K562 (cell line): ENCODE results near the gene DNAJC17. TPM values are rescaled to one million over a fixed set of nuclear protein-coding genes. Genes with fewer than 3 reads are reported as not detected.

ENCODE experiments used
- CHD7 ChIP-seq: fragments of 200-600 bp; sonication (generic); IDR thresholded peaks from one replicate; pipeline ENCODE4 v1.6.1; 2012; ENCODE audit warnings: mild to moderate bottlenecking, low read depth, low read length, inconsistent platforms
- POLR3A ChIP-seq: IDR thresholded peaks from 2 replicates; pipeline ENCODE4 v1.6.1; 2011; ENCODE audit warnings: borderline replicate concordance, mild to moderate bottlenecking, moderate library complexity; ENCODE audit not compliant: insufficient read length, insufficient read depth; ENCODE audit errors: extremely low read depth
- RAD51 ChIP-seq: fragments of 450-650 bp; IDR thresholded peaks from 2 replicates; pipeline ENCODE4 v1.7.1; 2016; ENCODE audit warnings: low read depth, mild to moderate bottlenecking, borderline replicate concordance
- REST ChIP-seq, 2 experiments: fragments of 450-650 bp; formaldehyde crosslinking in 1 of 2; IDR thresholded peaks; 2 replicates each; pipeline versions ENCODE4 v1.4.0 to v1.6.1; 2014 to 2020; ENCODE audit warnings: mild to moderate bottlenecking in 2 of 2, borderline replicate concordance in 1 of 2, low read depth in 1 of 2
- TAF9B ChIP-seq: fragments of 450-650 bp; IDR thresholded peaks from 2 replicates; pipeline ENCODE4 v1.6.1; 2018; ENCODE audit warnings: mild to moderate bottlenecking; ENCODE audit not compliant: partially characterized antibody
- ZNF165 ChIP-seq: fragments of 250-450 bp; sonication (Bioruptor Pico); IDR thresholded peaks from 2 replicates; pipeline ENCODE4 v1.4.0; 2020; ENCODE audit warnings: borderline replicate concordance
- polyA plus RNA-seq, 8 experiments: library from polyadenylated mRNA; depleted of rRNA in 4 of 8; stranded (reverse) in 5 of 8; unstranded in 3 of 8; fragments of >200 nt; fragmentation: Nextera tagmentation in 2 of 8; fragmentation: Illumina TruSeq in 1 of 8; extraction: Ambion mirVana in 2 of 8; extraction: Trizol in 1 of 8; gene quantifications; 2 replicates each; pipeline versions ENCODE4 v1.2.1 to v1.2.3, GENCODE V29; 2011 to 2014; ENCODE audit warnings: inconsistent platforms in 1 of 8, missing spikeins in 1 of 8
- total RNA-seq, 7 experiments: library from RNA; depleted of rRNA in 6 of 7; stranded (reverse); fragments of >200 nt in 6 of 7; fragmentation: Illumina TruSeq in 2 of 7; extraction: Trizol in 2 of 7; gene quantifications; 2 replicates each; pipeline versions ENCODE4 v1.2.1 to v1.2.3, GENCODE V29; 2011 to 2021; ENCODE audit warnings: low replicate concordance in 1 of 7

Gene DNAJC17
- total and polyA plus RNA-seq, 9 of the 15 experiments (the other 6 are each of a cell fraction or from before 2014, with no cell fraction given): 2.4 to 79.4 (median 44.2) TPM

GRCh38 chr15:40825661-40826422 lies 18.6 kb upstream of the DNAJC17 start (continued):
- no peak for TF ChIP-seq ZNF165
- TF ChIP-seq POLR3A: no peak
- no peak for TF ChIP-seq RAD51
- no peak; the same call in 1 of the 2 replicates for TF ChIP-seq REST (IDR thresholded peaks at IDR 0.05; ENCODE audit: borderline replicate concordance)
- TF ChIP-seq REST (CRISPR knock-in tag; IDR thresholded peaks at IDR 0.05; ENCODE audit: low read depth): no peak
- no peak for TF ChIP-seq CHD7
- no peak for TF ChIP-seq TAF9B
